Measurements from ENCODE around the gene CYSTM1.

CYSTM1 gene

DNA sequence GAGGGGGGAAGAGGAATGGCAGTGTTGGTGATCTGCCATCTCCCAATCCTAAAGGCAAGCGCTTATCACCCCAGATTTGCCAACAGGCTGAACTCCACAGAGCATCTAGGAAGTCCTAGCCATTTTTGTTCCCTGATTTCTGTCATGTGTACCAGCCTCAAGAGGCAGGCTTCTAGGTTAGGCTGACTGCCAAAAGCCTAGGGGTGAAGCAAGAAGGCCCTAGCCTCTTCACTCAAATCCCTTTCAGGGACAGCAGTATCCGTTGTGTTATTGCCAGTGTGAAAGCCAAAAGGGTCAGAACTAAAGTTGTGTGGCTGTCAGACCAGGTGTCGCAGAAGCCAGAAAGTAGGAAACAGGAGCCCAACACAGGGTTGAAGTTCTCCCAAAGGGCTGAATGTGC is 34.6 kb upstream of the CYSTM1 start:
- no peak for DNase-seq (ENCODE audit: low read depth)
- TF ChIP-seq, protein P1, sequence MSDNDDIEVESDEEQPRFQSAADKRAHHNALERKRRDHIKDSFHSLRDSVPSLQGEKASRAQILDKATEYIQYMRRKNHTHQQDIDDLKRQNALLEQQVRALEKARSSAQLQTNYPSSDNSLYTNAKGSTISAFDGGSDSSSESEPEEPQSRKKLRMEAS (IDR thresholded peaks at IDR 0.05; ENCODE audit: low read depth, low read length) = no peak
- TF ChIP-seq, protein P2, sequence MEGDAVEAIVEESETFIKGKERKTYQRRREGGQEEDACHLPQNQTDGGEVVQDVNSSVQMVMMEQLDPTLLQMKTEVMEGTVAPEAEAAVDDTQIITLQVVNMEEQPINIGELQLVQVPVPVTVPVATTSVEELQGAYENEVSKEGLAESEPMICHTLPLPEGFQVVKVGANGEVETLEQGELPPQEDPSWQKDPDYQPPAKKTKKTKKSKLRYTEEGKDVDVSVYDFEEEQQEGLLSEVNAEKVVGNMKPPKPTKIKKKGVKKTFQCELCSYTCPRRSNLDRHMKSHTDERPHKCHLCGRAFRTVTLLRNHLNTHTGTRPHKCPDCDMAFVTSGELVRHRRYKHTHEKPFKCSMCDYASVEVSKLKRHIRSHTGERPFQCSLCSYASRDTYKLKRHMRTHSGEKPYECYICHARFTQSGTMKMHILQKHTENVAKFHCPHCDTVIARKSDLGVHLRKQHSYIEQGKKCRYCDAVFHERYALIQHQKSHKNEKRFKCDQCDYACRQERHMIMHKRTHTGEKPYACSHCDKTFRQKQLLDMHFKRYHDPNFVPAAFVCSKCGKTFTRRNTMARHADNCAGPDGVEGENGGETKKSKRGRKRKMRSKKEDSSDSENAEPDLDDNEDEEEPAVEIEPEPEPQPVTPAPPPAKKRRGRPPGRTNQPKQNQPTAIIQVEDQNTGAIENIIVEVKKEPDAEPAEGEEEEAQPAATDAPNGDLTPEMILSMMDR (IDR thresholded peaks at IDR 0.05; ENCODE audit: low read depth, low read length) = no peak
- TF ChIP-seq MYC (IDR thresholded peaks at IDR 0.05; ENCODE audit: low read depth, low read length) (no peak), POLR2A (IDR thresholded peaks at IDR 0.05; ENCODE audit: extremely low read depth, insufficient read length) (no peak)
- no peak overlapping the region for H3K4me3 ChIP-seq (ENCODE audit: low read depth, low read length)

DNA sequence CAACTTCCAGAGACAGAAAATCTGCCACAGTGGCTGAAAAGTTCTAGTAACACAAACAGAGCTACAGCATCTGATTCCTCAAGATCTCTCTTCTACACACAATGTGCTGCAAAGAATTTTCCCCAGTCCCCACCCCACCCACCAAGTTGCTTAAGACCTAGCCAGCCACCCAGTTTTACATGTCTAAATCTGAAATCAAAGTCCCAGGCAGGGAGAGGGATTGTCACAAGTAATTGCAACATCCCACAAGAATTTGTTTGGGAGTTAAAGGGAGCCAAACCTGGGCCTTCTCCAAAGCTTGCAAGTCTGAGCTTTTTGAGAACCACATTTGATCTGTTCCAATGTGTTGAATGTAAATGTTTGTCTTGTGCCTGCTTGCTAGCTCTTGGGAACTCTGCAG is 33.7 kb upstream of the CYSTM1 start:
- no peak overlapping the region for H3K4me3 ChIP-seq (ENCODE audit: low read depth, low read length)
- DNase-seq (ENCODE audit: low read depth) = no peak
- TF ChIP-seq, protein P1 (IDR thresholded peaks at IDR 0.05; ENCODE audit: low read depth, low read length) = no peak
- TF ChIP-seq, protein P2 (IDR thresholded peaks at IDR 0.05; ENCODE audit: low read depth, low read length) = no peak
- TF ChIP-seq POLR2A (IDR thresholded peaks at IDR 0.05; ENCODE audit: extremely low read depth, insufficient read length) = no peak
- no peak for TF ChIP-seq MYC (IDR thresholded peaks at IDR 0.05; ENCODE audit: low read depth, low read length)

DNA sequence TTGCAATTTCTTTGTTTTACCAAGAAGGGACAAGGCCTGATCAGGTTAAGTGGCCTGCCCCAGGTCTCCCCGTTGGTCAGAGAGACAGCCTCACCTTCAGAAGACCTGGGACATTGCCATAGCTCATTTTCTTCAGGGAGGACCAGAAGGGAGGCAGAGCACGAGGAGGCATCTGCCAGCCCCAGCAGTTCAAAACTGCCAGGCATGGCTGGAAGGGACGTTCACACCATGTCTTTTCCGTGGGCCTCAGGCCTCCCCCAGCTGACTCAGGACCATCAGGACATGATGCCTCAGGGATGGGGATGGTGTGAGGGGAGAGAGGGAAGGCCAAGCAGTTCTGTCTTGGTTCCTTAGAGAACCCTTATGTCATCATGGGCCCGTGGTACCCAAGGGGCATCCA is 32.7 kb upstream of the CYSTM1 start:
- TF ChIP-seq POLR2A (IDR thresholded peaks at IDR 0.05; ENCODE audit: extremely low read depth, insufficient read length) (no peak), MYC (IDR thresholded peaks at IDR 0.05; ENCODE audit: low read depth, low read length) (no peak)
- TF ChIP-seq, protein P2 (IDR thresholded peaks at IDR 0.05; ENCODE audit: low read depth, low read length) = no peak
- TF ChIP-seq, protein P1 (IDR thresholded peaks at IDR 0.05; ENCODE audit: low read depth, low read length) = no peak
- no peak for DNase-seq (ENCODE audit: low read depth)
- no peak overlapping the region for H3K4me3 ChIP-seq (ENCODE audit: low read depth, low read length)

DNA sequence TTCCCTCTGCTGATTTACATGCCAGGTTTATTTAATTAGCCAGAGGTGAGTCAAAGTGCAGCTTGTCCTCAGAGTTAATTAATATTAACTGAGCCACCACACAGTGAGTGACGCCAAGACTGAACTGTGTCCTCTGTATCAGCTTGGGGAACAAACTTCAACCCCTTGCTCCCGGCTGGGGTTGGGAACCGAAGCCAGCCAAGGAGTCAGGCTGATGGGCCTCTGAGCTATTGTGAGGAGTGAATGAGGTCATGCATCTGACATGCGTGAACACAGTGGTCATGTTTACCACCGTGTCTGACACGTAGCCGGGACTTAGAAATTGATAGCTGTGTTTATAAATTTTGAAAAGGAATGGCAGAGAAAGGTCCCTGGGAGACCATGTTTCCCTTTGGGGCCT is 32.1 kb upstream of the CYSTM1 start:
- TF ChIP-seq MYC (IDR thresholded peaks at IDR 0.05; ENCODE audit: low read depth, low read length) = no peak
- no peak for TF ChIP-seq POLR2A (IDR thresholded peaks at IDR 0.05; ENCODE audit: extremely low read depth, insufficient read length)
- TF ChIP-seq, protein P2 (IDR thresholded peaks at IDR 0.05; ENCODE audit: low read depth, low read length) = no peak
- TF ChIP-seq, protein P1 (IDR thresholded peaks at IDR 0.05; ENCODE audit: low read depth, low read length) = no peak
- H3K4me3 ChIP-seq (ENCODE audit: low read depth, low read length) = no peak overlapping the region
- no peak for DNase-seq (ENCODE audit: low read depth)

DNA sequence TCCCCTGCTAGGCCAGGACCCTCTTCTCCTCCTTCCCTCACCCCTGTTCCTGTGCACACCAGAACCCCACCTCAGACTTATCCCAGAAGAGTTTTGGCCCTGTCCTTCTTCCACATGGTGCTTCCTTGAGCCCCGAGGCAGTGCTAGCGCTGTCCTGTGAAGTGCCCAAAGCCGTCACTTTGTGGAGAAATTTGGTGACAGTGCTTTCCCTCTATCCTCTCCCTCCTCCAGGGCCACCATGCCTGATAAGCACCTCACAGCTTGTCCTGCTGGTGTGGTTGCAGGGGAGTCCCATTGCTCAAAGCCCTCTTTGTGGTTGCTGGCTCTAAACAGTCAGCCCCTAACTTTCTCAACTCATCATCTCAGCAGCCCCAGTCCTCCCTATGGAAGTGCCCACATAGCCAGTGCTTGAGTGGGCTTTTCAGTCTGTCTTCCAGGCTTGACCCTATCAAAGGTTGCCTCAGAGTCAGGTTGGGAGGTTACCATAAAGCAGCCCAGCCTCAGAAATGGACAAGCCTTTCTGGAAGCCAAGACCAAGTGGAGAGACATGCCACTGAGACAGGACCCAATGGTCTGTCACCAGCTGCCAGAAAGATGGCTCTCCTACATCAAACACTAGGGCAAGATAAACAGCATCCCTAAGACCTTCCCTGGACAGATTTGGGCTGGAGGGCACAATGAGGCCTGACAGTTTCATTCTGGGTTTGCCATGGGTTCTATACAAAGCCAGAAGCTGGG is 31.3 kb upstream of the CYSTM1 start:
- no peak for DNase-seq (ENCODE audit: low read depth)
- TF ChIP-seq POLR2A (IDR thresholded peaks at IDR 0.05; ENCODE audit: extremely low read depth, insufficient read length) (no peak), MYC (IDR thresholded peaks at IDR 0.05; ENCODE audit: low read depth, low read length) (no peak)
- TF ChIP-seq, protein P2 (IDR thresholded peaks at IDR 0.05; ENCODE audit: low read depth, low read length) = no peak
- TF ChIP-seq, protein P1 (IDR thresholded peaks at IDR 0.05; ENCODE audit: low read depth, low read length) = no peak
- H3K4me3 ChIP-seq (ENCODE audit: low read depth, low read length) = no peak overlapping the region

Measured in NB4 (cell line).